ENCODE data around the gene ADAM17. TPM values are rescaled to one million over a fixed set of nuclear protein-coding genes. Genes with fewer than 3 reads are reported as not detected.
A peak's percentile ranks its signal among the peaks of the same experiment; 100 is the strongest.

The ADAM17 gene
- total RNA-seq, 2 donors from 2014 or later: 49.1 to 50.4 TPM

GRCh38 chr2:9549420-9549819, 6.2 kb downstream of the ADAM17 start:
- peaks cover 36% of the 10 kb centered on the region for H3K4me1 Mint-ChIP-seq
- H3K36me3 Mint-ChIP-seq (ENCODE audit: low read depth): peaks cover 2% of the 10 kb centered on the region
- DNase-seq: no peak
- no peak overlapping the region for H3K27ac ChIP-seq (ENCODE audit: low read depth, low read length)
- 93 to 96% methylated on average over 7 to 9 of the region's 9 CpGs for WGBS, 2 experiments (ENCODE audit: insufficient coverage in 1 of 2, insufficient read length in 1 of 2)
- H3K27me3 Mint-ChIP-seq (ENCODE audit: insufficient read depth): no peaks in the 10 kb centered on the region
- H3K27me3 ChIP-seq (ENCODE audit: control insufficient read depth, insufficient read depth, low read length, poor library complexity, severe bottlenecking): no peaks in the 10 kb centered on the region
- H3K9ac ChIP-seq (ENCODE audit: extremely low read depth, low read length, poor library complexity, severe bottlenecking): no peak overlapping the region
- no peaks in the 10 kb centered on the region for H3K36me3 ChIP-seq (ENCODE audit: control insufficient read depth, insufficient read depth, low read length)
- no peak overlapping the region for H3K4me3 ChIP-seq (ENCODE audit: low read length)
- H3K4me1 ChIP-seq (ENCODE audit: control insufficient read depth, insufficient read depth, low read length): peaks cover 3% of the 10 kb centered on the region
- no peak overlapping the region for H3K4me3 Mint-ChIP-seq
- no peaks in the 10 kb centered on the region for H3K9me3 ChIP-seq (ENCODE audit: control insufficient read depth, low read length)
- H3K9me3 Mint-ChIP-seq: no peaks in the 10 kb centered on the region
- H3K27ac Mint-ChIP-seq: peak overlapping the region; percentile 9
- no peak for TF ChIP-seq CTCF (conservative IDR thresholded peaks at IDR 0.05)

GRCh38 chr2:9548506-9548905, 7.1 kb downstream of the ADAM17 start:
- Histone ChIP-seq H3K27me3 (ENCODE audit: control insufficient read depth, insufficient read depth, low read length, poor library complexity, severe bottlenecking) (no peaks in the 10 kb centered on the region), H3K36me3 (ENCODE audit: control insufficient read depth, insufficient read depth, low read length) (peaks cover 1% of the 10 kb centered on the region), H3K9ac (ENCODE audit: extremely low read depth, low read length, poor library complexity, severe bottlenecking) (no peak overlapping the region), H3K4me1 (ENCODE audit: control insufficient read depth, insufficient read depth, low read length) (no peaks in the 10 kb centered on the region), H3K4me3 (ENCODE audit: low read length) (no peak overlapping the region), H3K9me3 (ENCODE audit: control insufficient read depth, low read length) (no peaks in the 10 kb centered on the region), H3K27ac (ENCODE audit: low read depth, low read length) (no peak overlapping the region)
- Mint-ChIP-seq H3K27me3 (ENCODE audit: insufficient read depth) (no peaks in the 10 kb centered on the region), H3K4me3 (no peak overlapping the region), H3K4me1 (peaks cover 33% of the 10 kb centered on the region), H3K27ac (peak overlapping the region; percentile 49), H3K9me3 (no peaks in the 10 kb centered on the region), H3K36me3 (ENCODE audit: low read depth) (peaks cover 3% of the 10 kb centered on the region)
- no peak for DNase-seq
- no peak for TF ChIP-seq CTCF (conservative IDR thresholded peaks at IDR 0.05)
- WGBS, 2 experiments (ENCODE audit: insufficient coverage in 1 of 2, insufficient read length in 1 of 2): 91 to 100% methylated on average over 2 of the region's 2 CpGs

- Mint-ChIP-seq H3K4me1 (peaks cover 28% of the 10 kb centered on the region), H3K36me3 (ENCODE audit: low read depth) (peaks cover 9% of the 10 kb centered on the region), H3K27me3 (ENCODE audit: insufficient read depth) (no peaks in the 10 kb centered on the region), H3K4me3 (no peak overlapping the region), H3K9me3 (no peaks in the 10 kb centered on the region), H3K27ac (peak overlapping the region; percentile 32)
- Histone ChIP-seq H3K4me1 (ENCODE audit: control insufficient read depth, insufficient read depth, low read length) (no peaks in the 10 kb centered on the region), H3K9ac (ENCODE audit: extremely low read depth, low read length, poor library complexity, severe bottlenecking) (no peak overlapping the region), H3K4me3 (ENCODE audit: low read length) (no peak overlapping the region), H3K27me3 (ENCODE audit: control insufficient read depth, insufficient read depth, low read length, poor library complexity, severe bottlenecking) (no peaks in the 10 kb centered on the region), H3K27ac (ENCODE audit: low read depth, low read length) (peak overlapping the region; percentile 53), H3K36me3 (ENCODE audit: control insufficient read depth, insufficient read depth, low read length) (peaks cover 10% of the 10 kb centered on the region), H3K9me3 (ENCODE audit: control insufficient read depth, low read length) (no peaks in the 10 kb centered on the region)
- no peak for TF ChIP-seq CTCF (conservative IDR thresholded peaks at IDR 0.05)
- 60 to 85% methylated on average over 1 to 5 of the region's 5 CpGs for WGBS, 2 experiments (ENCODE audit: insufficient coverage in 1 of 2, insufficient read length in 1 of 2)
- DNase-seq: no peak
Observed at GRCh38 chr2:9547262-9547991, 8.2 kb downstream of the ADAM17 start.

Measured in endodermal cell (in vitro differentiated cells).